ENCODE measurements around the gene RGS12.

The RGS12 gene

DNA sequence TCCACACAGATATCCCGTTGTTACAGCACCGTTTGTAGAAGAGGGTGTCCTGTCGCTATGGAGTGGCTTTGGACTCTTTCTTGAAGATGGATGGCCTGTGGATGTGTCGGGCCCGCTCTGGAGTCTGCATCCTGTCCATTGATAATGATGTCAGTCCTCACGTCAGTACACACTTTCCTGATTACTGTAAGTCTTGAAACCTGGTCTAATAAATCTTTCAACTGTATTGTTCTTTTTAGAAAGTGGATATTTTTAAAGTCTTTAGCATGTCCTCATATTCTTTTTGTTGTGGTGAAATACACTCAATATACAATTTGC lies 29.0 kb upstream of the RGS12 start:
- TF ChIP-seq, protein P1, sequence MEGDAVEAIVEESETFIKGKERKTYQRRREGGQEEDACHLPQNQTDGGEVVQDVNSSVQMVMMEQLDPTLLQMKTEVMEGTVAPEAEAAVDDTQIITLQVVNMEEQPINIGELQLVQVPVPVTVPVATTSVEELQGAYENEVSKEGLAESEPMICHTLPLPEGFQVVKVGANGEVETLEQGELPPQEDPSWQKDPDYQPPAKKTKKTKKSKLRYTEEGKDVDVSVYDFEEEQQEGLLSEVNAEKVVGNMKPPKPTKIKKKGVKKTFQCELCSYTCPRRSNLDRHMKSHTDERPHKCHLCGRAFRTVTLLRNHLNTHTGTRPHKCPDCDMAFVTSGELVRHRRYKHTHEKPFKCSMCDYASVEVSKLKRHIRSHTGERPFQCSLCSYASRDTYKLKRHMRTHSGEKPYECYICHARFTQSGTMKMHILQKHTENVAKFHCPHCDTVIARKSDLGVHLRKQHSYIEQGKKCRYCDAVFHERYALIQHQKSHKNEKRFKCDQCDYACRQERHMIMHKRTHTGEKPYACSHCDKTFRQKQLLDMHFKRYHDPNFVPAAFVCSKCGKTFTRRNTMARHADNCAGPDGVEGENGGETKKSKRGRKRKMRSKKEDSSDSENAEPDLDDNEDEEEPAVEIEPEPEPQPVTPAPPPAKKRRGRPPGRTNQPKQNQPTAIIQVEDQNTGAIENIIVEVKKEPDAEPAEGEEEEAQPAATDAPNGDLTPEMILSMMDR (IDR thresholded peaks at IDR 0.05): no peak

DNA sequence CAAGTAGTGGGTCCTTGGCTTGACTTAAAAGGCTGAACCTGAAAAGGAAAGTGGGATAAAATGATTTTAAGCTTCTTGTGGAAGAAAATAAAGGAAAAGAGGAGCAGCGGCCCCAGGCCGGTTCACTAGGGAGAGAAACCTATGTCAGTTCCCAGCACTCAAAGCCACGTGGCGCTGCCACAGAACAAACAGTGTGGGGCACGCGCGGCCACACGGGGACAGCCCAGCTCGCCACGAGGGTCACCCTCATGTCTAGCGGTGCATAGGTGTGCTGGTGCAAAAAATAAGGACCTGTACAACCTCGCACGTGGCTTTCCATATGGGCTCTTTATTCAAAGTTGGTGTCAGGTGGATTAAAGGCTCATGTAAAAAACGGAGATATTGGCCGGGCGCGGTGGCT lies 26.7 kb upstream of the RGS12 start:
- TF ChIP-seq, protein P1 (IDR thresholded peaks at IDR 0.05): no peak

DNA sequence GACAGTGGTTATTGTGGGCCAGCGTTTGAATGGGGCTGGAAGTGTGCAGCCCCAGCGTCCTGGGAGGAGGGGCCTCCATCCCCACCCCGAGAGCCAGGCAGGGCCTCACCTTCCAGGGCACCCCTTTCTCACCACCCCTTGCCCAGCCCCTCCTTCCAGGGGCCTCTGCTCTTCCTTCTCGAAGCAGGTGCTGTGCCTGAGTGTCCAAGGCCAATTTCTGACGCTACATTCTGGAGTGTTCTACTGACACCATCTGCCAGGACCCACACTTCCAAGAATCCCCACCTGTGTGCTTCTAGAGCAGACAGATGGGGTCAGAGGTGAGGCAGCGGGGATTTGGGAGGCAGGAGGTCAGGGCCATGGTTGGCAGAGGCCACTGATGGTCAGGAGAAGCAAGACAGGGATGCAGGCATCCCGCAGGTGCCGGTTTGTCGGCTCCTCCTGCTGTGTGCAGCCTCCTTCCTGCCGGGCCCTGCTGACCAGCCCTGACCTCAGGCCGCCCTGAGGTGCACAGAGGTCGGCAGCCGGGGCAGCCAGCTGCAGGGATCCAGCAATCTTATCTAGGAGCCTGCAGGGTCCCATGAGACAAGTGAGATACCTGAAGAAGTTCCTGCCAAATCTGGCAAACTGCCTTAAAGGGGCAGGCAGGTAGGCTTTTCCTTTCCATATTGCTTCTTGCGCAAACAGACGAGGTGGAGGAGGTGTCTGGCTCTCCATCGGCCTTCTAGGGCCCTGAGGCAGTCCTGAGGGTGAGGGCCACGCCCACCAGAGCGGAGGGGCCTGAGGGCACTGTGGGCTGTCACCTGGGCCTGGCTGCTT lies 25.0 kb upstream of the RGS12 start:
- TF ChIP-seq, protein P1 (IDR thresholded peaks at IDR 0.05): no peak

DNA sequence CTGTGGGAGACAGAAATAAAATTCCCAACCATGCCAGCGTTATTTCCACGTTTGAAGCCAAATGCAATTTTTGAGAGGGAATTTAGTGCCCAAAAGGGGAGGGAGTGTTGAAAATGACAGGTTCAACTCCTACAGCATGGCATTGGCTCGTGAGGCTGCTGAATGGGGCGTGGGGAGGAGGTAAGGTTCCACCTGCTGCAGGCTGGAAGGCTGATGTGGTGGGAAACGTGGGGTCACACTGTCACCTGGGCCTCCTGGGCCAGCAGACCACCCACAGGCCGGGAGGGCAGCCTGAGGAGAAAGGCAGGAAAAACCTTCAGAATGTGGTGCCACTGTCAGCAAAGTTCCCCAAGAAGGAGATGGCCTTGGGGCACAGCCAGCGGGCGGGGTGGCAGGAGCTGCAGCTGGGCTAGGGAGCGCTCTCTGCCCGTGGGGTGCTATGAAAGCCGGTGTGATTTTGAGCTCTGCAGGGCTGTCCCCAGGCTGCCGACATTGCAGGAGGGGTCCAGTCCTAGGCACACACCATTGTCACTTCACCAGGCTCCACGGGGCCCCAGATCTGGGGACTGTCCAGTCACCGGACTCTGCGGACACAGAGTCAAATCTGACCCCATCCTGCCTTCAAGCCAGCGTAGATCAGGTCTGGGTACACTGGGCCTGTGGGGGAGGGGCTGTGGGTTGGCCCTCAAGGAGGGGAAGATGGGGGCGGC lies 24.3 kb upstream of the RGS12 start:
- TF ChIP-seq, protein P1 (IDR thresholded peaks at IDR 0.05): no peak

DNA sequence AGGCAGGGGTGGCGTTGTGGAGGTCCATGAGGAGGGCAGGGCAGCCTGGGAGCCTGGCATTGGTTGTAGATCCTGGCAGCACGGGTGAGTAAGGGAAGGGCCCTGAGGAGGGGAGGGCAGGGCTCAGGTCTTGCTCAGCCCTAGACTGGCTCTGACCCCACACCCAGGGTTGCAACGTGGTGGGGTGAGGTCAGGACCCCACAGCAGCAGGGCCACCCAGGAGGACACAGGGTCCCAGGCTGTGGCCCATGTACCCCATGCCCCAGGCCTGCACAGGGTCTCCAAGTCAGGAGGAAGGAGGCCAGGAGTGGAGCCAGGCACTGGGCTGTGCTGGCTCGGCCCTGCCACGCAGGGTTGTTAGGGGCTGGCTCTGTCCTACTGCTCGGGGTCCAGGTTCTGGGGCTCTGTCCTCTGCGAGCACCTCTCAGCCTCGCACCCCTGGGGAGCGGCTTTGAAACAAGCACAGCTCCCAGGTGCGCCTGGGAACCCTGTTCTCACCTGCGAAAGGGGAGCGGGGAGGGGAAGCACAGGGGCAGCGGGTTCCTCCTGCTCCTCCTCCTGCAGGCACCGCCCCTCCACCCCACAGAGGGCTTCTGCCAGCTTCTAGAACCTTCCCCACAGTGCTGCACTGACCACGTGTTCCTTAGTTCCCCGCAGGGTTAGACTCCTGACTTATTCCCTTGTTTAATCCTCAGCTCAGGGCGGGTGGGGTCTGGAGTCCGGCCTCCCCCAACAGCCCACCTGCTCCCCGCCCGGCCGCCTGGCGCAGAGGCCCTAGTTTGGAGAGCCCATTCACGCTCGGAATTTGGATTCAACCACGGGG lies 23.5 kb upstream of the RGS12 start:
- TF ChIP-seq, protein P1 (IDR thresholded peaks at IDR 0.05): no peak

DNA sequence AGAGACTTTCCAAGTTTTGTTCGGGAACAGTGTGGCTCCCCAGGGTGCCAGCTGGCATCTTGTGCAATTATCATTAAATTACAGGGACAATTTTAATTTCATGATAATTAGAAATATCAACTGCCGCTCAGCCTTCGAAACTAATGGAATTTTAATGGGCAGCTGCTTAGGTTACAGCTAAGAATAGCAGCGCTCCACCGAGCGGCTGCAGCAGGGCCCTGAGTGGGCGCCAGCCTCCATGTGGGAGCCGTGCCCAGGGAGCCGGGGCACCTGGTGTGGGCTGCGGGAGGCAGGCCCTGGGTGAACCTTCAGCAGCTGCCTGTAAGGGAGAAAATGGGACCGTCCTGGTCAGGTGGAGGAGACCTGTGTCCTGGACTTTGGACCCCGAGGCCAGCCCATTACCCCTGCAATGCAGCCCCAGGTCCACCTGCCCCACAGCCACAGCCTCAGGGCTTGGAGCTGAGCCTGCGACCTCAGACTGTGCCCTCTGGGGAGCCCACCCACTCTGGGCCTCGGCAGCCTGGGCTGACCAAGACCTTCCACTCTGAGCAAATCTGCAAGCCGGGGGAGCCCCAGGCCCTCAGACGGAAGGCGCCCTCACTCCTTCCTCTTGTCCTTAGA lies 22.7 kb upstream of the RGS12 start:
- TF ChIP-seq, protein P1 (IDR thresholded peaks at IDR 0.05): no peak

DNA sequence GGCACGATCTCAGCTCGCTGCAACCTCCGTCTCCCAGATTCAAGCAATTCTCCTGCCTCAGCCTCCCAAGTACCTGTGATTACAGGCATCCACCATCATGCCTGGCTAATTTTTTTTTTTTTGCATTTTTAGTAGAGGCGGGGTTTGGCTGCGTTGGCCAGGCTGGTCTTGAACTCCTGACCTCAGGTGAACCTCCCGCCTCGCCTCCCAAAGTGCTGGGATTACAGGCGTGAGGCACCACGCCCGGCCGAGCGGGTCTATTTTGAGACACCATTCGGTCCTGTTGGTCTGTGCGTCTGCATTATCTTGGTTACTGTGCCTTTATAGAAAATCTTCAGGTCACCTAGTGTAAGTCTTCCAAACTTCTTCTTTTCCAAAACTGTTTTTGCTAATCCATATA lies 21.7 kb upstream of the RGS12 start:
- TF ChIP-seq, protein P1 (IDR thresholded peaks at IDR 0.05): no peak

Data from LNCAP (cell line).